SK-N-MC (cell line): ENCODE data around the gene CABLES2.

ENCODE experiments used
- EZH2 ChIP-seq: fragments of 200-600 bp; sonication (generic); IDR thresholded peaks from one replicate; pipeline ENCODE4 v1.6.1; 2017; ENCODE audit warnings: antibody characterized with exemption
- FOXP2 ChIP-seq: optimal IDR thresholded peaks from 2 replicates; pipeline ENCODE3; 2011; ENCODE audit warnings: mild to moderate bottlenecking, moderate library complexity; ENCODE audit not compliant: insufficient read depth; ENCODE audit errors: extremely low read length, control extremely low read depth
- POLR2AphosphoS5 ChIP-seq: IDR thresholded peaks from 2 replicates; pipeline ENCODE4 v1.6.1; 2012; ENCODE audit warnings: mild to moderate bottlenecking, low read depth, low read length, borderline replicate concordance

DNA sequence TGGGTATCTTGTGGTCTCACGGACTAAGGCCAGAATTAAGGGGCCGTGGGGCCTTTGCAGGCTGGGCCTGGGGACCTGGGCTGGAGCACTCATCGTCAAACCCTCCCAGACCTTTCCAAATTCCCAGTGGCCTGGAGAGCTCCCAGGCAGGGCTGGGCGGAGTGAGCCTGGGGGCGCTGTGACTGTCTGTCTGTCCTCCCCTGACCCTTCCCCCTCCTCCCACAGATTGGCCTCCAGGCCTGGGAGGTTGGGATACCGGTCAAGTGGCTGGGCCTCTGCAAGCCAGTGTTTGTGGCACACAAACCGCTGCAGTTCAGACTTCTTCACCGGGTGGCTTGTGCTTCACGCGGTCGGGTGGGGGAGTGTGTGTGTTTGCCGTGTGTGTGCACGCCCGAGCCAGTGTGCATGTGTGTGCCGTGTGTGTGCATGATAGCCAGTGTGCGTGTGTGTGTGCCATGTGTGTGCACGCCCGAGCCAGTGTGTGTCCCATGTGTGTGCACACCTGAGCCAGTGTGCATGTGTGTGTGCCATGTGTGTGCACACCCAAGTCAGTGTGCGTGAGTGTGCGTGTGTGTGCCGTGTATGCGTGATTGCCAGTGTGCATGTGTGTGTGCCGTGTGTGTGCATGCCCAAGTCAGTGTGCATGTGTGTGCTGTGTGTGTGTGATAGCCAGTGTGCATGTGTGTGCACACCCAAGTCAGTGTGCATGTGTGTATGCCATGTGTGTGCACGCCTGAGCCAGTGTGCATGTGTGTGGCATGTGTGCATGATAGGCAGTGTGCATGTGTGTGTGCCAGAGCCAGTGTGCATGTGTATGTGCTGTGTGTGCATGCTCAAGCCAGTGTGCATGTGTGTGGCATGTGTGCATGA is 14.0 kb upstream of the CABLES2 start:
- no peak for TF ChIP-seq EZH2
- TF ChIP-seq POLR2AphosphoS5, result no peak
- no peak for TF ChIP-seq FOXP2
